ENCODE measurements around the gene TTLL9. TPM values are rescaled to one million over a fixed set of nuclear protein-coding genes. Genes with fewer than 3 reads are reported as not detected.
"Not testable (repeated sequence)": the region's sequence is repeated elsewhere in the genome, so short reads cannot be mapped to it uniquely, and the experiment has no call there.

The TTLL9 gene
- total RNA-seq, 2 donors from 2014 or later = not detected

GRCh38 chr20:31920275-31920855 is 49.9 kb downstream of the TTLL9 start:
- Histone ChIP-seq H3K27ac (no peak overlapping the region), H3K27me3 (replicated peaks; ENCODE audit: insufficient read depth) (no peaks in the 10 kb centered on the region), H3K4me3 (no peak overlapping the region), H3K9me3 (no peaks in the 10 kb centered on the region), H3K4me1 (ENCODE audit: control insufficient read depth in 1 of 2, low read depth in 2 of 2) (no peaks in the 10 kb centered on the region), H3K36me3 (no peaks in the 10 kb centered on the region)
- TF ChIP-seq, protein P1, sequence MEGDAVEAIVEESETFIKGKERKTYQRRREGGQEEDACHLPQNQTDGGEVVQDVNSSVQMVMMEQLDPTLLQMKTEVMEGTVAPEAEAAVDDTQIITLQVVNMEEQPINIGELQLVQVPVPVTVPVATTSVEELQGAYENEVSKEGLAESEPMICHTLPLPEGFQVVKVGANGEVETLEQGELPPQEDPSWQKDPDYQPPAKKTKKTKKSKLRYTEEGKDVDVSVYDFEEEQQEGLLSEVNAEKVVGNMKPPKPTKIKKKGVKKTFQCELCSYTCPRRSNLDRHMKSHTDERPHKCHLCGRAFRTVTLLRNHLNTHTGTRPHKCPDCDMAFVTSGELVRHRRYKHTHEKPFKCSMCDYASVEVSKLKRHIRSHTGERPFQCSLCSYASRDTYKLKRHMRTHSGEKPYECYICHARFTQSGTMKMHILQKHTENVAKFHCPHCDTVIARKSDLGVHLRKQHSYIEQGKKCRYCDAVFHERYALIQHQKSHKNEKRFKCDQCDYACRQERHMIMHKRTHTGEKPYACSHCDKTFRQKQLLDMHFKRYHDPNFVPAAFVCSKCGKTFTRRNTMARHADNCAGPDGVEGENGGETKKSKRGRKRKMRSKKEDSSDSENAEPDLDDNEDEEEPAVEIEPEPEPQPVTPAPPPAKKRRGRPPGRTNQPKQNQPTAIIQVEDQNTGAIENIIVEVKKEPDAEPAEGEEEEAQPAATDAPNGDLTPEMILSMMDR (IDR thresholded peaks at IDR 0.05) = no peak
- no peak for ATAC-seq (ENCODE audit: insufficient number of reproducible peaks, low FRiP score, low read depth)
- no peak for DNase-seq (ENCODE audit: low spot score)

- not testable (repeated sequence) for H3K4me1 ChIP-seq (ENCODE audit: control insufficient read depth in 1 of 2, low read depth in 2 of 2); H3K27ac ChIP-seq; H3K36me3 ChIP-seq; ATAC-seq (ENCODE audit: insufficient number of reproducible peaks, low FRiP score, low read depth); H3K27me3 ChIP-seq (replicated peaks; ENCODE audit: insufficient read depth); H3K4me3 ChIP-seq; DNase-seq (ENCODE audit: low spot score); H3K9me3 ChIP-seq
These were observed 51.0 kb downstream of the TTLL9 start for GRCh38 chr20:31921480-31921879.

DNA sequence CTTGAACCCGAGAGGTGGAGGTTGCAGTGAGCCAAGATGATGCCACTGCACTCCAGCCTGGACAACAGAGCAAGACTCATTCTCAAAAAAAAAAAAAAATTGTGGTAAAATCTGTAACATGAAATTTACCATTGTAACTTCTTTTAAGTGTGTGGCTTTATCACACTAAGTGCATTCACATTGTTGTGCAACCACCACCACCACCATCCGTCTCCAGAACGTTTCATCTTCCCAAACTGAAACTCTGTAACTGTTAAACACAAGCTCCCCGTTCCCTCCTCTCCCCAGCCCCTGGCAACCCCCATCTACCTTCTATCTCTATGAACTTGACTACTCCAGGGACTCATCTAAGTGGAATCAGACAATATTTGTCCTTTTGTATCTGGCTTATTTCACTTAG is 51.7 kb downstream of the TTLL9 start:
- Histone ChIP-seq H3K36me3 (no peaks in the 10 kb centered on the region), H3K27ac (no peak overlapping the region), H3K4me1 (ENCODE audit: control insufficient read depth in 1 of 2, low read depth in 2 of 2) (no peaks in the 10 kb centered on the region), H3K9me3 (no peaks in the 10 kb centered on the region), H3K27me3 (replicated peaks; ENCODE audit: insufficient read depth) (no peaks in the 10 kb centered on the region), H3K4me3 (no peak overlapping the region)
- DNase-seq (ENCODE audit: low spot score) = no peak
- TF ChIP-seq, protein P1 (IDR thresholded peaks at IDR 0.05) = no peak
- ATAC-seq (ENCODE audit: insufficient number of reproducible peaks, low FRiP score, low read depth) = no peak

DNA sequence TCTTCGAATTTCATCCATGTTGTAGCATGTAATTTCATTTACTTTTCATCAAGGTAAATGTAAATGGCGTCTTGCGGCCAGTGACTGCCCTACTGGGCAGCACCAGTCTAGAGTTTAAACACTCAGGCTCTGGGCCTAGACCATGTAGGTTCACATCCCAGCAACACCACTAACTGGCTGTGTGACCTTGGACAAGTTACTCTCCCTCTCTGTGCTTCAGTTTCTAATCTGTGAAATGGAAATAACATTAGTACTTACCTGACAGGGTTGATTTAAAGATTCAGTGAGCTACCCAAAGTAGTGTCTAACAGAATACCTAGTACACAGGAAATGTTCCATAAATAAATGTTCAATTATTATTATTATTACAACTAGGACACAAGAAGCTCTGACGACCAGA is 52.2 kb downstream of the TTLL9 start:
- TF ChIP-seq, protein P1 (IDR thresholded peaks at IDR 0.05) = no peak
- DNase-seq (ENCODE audit: low spot score) (no peak), ATAC-seq (ENCODE audit: insufficient number of reproducible peaks, low FRiP score, low read depth) (no peak)
- Histone ChIP-seq H3K4me3 (no peak overlapping the region), H3K36me3 (no peaks in the 10 kb centered on the region), H3K27me3 (replicated peaks; ENCODE audit: insufficient read depth) (no peaks in the 10 kb centered on the region), H3K9me3 (no peaks in the 10 kb centered on the region), H3K27ac (no peak overlapping the region), H3K4me1 (ENCODE audit: control insufficient read depth in 1 of 2, low read depth in 2 of 2) (no peaks in the 10 kb centered on the region)

- Histone ChIP-seq H3K4me1 (ENCODE audit: control insufficient read depth in 1 of 2, low read depth in 2 of 2) (no peaks in the 10 kb centered on the region), H3K4me3 (no peak overlapping the region), H3K36me3 (no peaks in the 10 kb centered on the region), H3K27ac (no peak overlapping the region), H3K9me3 (no peaks in the 10 kb centered on the region), H3K27me3 (replicated peaks; ENCODE audit: insufficient read depth) (no peaks in the 10 kb centered on the region)
- TF ChIP-seq, protein P1 (IDR thresholded peaks at IDR 0.05) = no peak
- DNase-seq (ENCODE audit: low spot score) (no peak), ATAC-seq (ENCODE audit: insufficient number of reproducible peaks, low FRiP score, low read depth) (no peak)
These were observed 53.2 kb downstream of the TTLL9 start for GRCh38 chr20:31923388-31924331.

All from thoracic aorta (tissue), 2 donors.